HUES64 (cell line): ENCODE data around the gene SHD.
"Not testable (repeated sequence)": the region's sequence is repeated elsewhere in the genome, so short reads cannot be mapped to it uniquely, and the experiment has no call there.

Source experiments
- H3K27ac ChIP-seq: 2 replicates; pipeline ENCODE4 v1.7.0; 2013; ENCODE audit warnings: low read depth, low read length, inconsistent platforms
- H3K27me3 ChIP-seq: 2 replicates; pipeline ENCODE4 v1.6.1; 2013; ENCODE audit warnings: mild to moderate bottlenecking, low read length; ENCODE audit not compliant: insufficient read depth
- H3K36me3 ChIP-seq: 2 replicates; pipeline ENCODE4 v1.6.1; 2013; ENCODE audit warnings: mild to moderate bottlenecking, low read length; ENCODE audit not compliant: insufficient read depth
- H3K4me1 ChIP-seq: 2 replicates; pipeline ENCODE4 v1.6.1; 2013; ENCODE audit warnings: mild to moderate bottlenecking, low read length, moderate library complexity; ENCODE audit not compliant: insufficient read depth
- H3K4me3 ChIP-seq: 2 replicates; pipeline ENCODE4 v1.5.1; 2013; ENCODE audit warnings: mild to moderate bottlenecking, low read length, moderate library complexity
- H3K9ac ChIP-seq: 2 replicates; pipeline ENCODE4 v1.6.1; 2013; ENCODE audit warnings: mild to moderate bottlenecking, low read depth, low read length
- H3K9me3 ChIP-seq: 2 replicates; pipeline ENCODE4 v1.6.1; 2013; ENCODE audit warnings: low read depth, low read length; ENCODE audit not compliant: insufficient read depth
- WGBS: fragments of 150-250, 120-280 bp; methylation state at CpG from one replicate; pipeline ENCODE4 v1.1.7; 2013; ENCODE audit warnings: missing lambda C conversion rate; 5-methylcytosine and 5-hydroxymethylcytosine counted together

Gene SHD

GRCh38 chr19:4267901-4268815 is 10.9 kb upstream of the SHD start:
- Histone ChIP-seq H3K27ac (no peak overlapping the region), H3K36me3 (peaks cover 20% of the 10 kb centered on the region), H3K4me1 (no peaks in the 10 kb centered on the region), H3K9me3 (no peaks in the 10 kb centered on the region), H3K9ac (no peak overlapping the region), H3K4me3 (no peak overlapping the region), H3K27me3 (no peaks in the 10 kb centered on the region)
- 95% methylated on average over 29 of the region's 30 CpGs for WGBS

- Histone ChIP-seq H3K36me3 (peaks cover 18% of the 10 kb centered on the region), H3K9ac (no peak overlapping the region), H3K9me3 (no peaks in the 10 kb centered on the region), H3K27me3 (no peaks in the 10 kb centered on the region), H3K27ac (no peak overlapping the region), H3K4me3 (no peak overlapping the region), H3K4me1 (no peaks in the 10 kb centered on the region)
- 94% methylated on average over 13 of the region's 13 CpGs for WGBS
Measured at GRCh38 chr19:4268816-4269430, 10.1 kb upstream of the SHD start.

GRCh38 chr19:4272894-4273293 is 6.2 kb upstream of the SHD start:
- H3K36me3 ChIP-seq, result peaks cover 13% of the 10 kb centered on the region
- no peak overlapping the region for H3K4me3 ChIP-seq
- no peaks in the 10 kb centered on the region for H3K4me1 ChIP-seq
- H3K9me3 ChIP-seq, result no peaks in the 10 kb centered on the region
- H3K9ac ChIP-seq, result no peak overlapping the region
- 80% methylated on average over 10 of the region's 10 CpGs for WGBS
- H3K27me3 ChIP-seq, result peaks cover 6% of the 10 kb centered on the region
- no peak overlapping the region for H3K27ac ChIP-seq

- 96% methylated on average over 6 of the region's 6 CpGs for whole genome bisulfite sequencing
- not testable (repeated sequence) for H3K9ac ChIP-seq, H3K36me3 ChIP-seq, H3K9me3 ChIP-seq, H3K4me3 ChIP-seq, H3K4me1 ChIP-seq, H3K27ac ChIP-seq
- peaks cover 17% of the 10 kb centered on the region for H3K27me3 ChIP-seq
Measured at GRCh38 chr19:4274321-4274686, 4.8 kb upstream of the SHD start.

- Histone ChIP-seq H3K27me3 (peaks cover 44% of the 10 kb centered on the region), H3K4me1 (no peaks in the 10 kb centered on the region), H3K9me3 (no peaks in the 10 kb centered on the region), H3K4me3 (no peak overlapping the region), H3K9ac (no peak overlapping the region), H3K27ac (no peak overlapping the region), H3K36me3 (no peaks in the 10 kb centered on the region)
- WGBS, result 52% methylated on average over 16 of the region's 16 CpGs
Measured at GRCh38 chr19:4277191-4277696, 1.8 kb upstream of the SHD start.

- peaks cover 47% of the 10 kb centered on the region for H3K27me3 ChIP-seq
- H3K27ac ChIP-seq, result no peak overlapping the region
- H3K36me3 ChIP-seq, result no peaks in the 10 kb centered on the region
- no peaks in the 10 kb centered on the region for H3K4me1 ChIP-seq
- H3K9ac ChIP-seq, result no peak overlapping the region
- H3K4me3 ChIP-seq, result no peak overlapping the region; the same call in 1 of the 2 replicates
- 32% methylated on average over 4 of the region's 4 CpGs for WGBS
- H3K9me3 ChIP-seq, result no peaks in the 10 kb centered on the region
Measured at GRCh38 chr19:4278010-4278409, 1.1 kb upstream of the SHD start.

GRCh38 chr19:4279267-4279529 is 132 bp downstream of the SHD start:
- peaks cover 47% of the 10 kb centered on the region for H3K27me3 ChIP-seq
- H3K36me3 ChIP-seq, result no peaks in the 10 kb centered on the region
- peak overlapping the region; percentile 69 for H3K4me3 ChIP-seq
- H3K27ac ChIP-seq, result no peak overlapping the region
- H3K4me1 ChIP-seq, result peaks cover 1% of the 10 kb centered on the region; the same call in 1 of the 2 replicates
- 1% methylated on average over 30 of the region's 30 CpGs for WGBS
- no peaks in the 10 kb centered on the region for H3K9me3 ChIP-seq
- peak overlapping the region; percentile 31; the same call in 1 of the 2 replicates for H3K9ac ChIP-seq

- Histone ChIP-seq H3K4me3 (peak overlapping the region; percentile 69), H3K27me3 (peaks cover 47% of the 10 kb centered on the region), H3K9me3 (no peaks in the 10 kb centered on the region), H3K9ac (peak overlapping the region; percentile 31; the same call in 1 of the 2 replicates), H3K4me1 (peaks cover 2% of the 10 kb centered on the region; the same call in 1 of the 2 replicates), H3K36me3 (no peaks in the 10 kb centered on the region), H3K27ac (no peak overlapping the region)
- WGBS, result 4% methylated on average over 71 of the region's 71 CpGs
Measured at GRCh38 chr19:4279530-4280422, 710 bp downstream of the SHD start.

- H3K4me3 ChIP-seq, result peak overlapping the region; percentile 40
- H3K27ac ChIP-seq, result no peak overlapping the region
- peaks cover 29% of the 10 kb centered on the region for H3K27me3 ChIP-seq
- no peaks in the 10 kb centered on the region for H3K9me3 ChIP-seq
- H3K9ac ChIP-seq, result no peak overlapping the region
- peaks cover 2% of the 10 kb centered on the region; the same call in 1 of the 2 replicates for H3K4me1 ChIP-seq
- whole genome bisulfite sequencing, result 50% methylated on average over 18 of the region's 20 CpGs
- no peaks in the 10 kb centered on the region for H3K36me3 ChIP-seq
Measured at GRCh38 chr19:4284176-4284958, 5.3 kb downstream of the SHD start.

GRCh38 chr19:4284974-4285373 is 5.9 kb downstream of the SHD start:
- no peak overlapping the region for H3K9ac ChIP-seq
- 79% methylated on average over 6 of the region's 6 CpGs for WGBS
- H3K27ac ChIP-seq, result no peak overlapping the region
- peak overlapping the region; percentile 27; the same call in 1 of the 2 replicates for H3K4me3 ChIP-seq
- H3K9me3 ChIP-seq, result no peaks in the 10 kb centered on the region
- H3K36me3 ChIP-seq, result no peaks in the 10 kb centered on the region
- H3K4me1 ChIP-seq, result peaks cover 2% of the 10 kb centered on the region; the same call in 1 of the 2 replicates
- peaks cover 23% of the 10 kb centered on the region for H3K27me3 ChIP-seq
